Medulla oblongata (tissue), 1 donor: ENCODE data around the gene ZDHHC3.
A peak's percentile ranks its signal among the peaks of the same experiment; 100 is the strongest.

Experiments
- DNase-seq: peaks from one replicate; pipeline ENCODE4 v3.0.0-alpha.2; 2015; ENCODE audit errors: extremely low spot score

The ZDHHC3 gene

GRCh38 chr3:44976002-44976815 is at the start of gene ZDHHC3, which contains the start of gene EXOSC7:
Gene ZDHHC3 (minus strand): TSS chr3:44976174. CDS start chr3:44959436, 16,738 bp downstream.
Gene EXOSC7 (plus strand): TSS chr3:44976244. CDS start chr3:44976278, 34 bp downstream.
- DNase-seq = peak; percentile 85

- DNase-seq = peak; percentile 34
Measured at GRCh38 chr3:45024542-45025255, 48.7 kb upstream of the ZDHHC3 start.

GRCh38 chr3:45023675-45024074 is 47.7 kb upstream of the ZDHHC3 start:
- no peak for DNase-seq

- no peak for DNase-seq
Measured at GRCh38 chr3:45021524-45022297, 45.7 kb upstream of the ZDHHC3 start.

- no peak for DNase-seq
Measured at GRCh38 chr3:45020534-45020933, 44.6 kb upstream of the ZDHHC3 start.

- DNase-seq = no peak
Measured at GRCh38 chr3:45017821-45018220, 41.8 kb upstream of the ZDHHC3 start.

GRCh38 chr3:45016916-45017315 is 40.9 kb upstream of the ZDHHC3 start:
- DNase-seq = no peak

- DNase-seq = no peak
Measured at GRCh38 chr3:45012577-45012976, 36.6 kb upstream of the ZDHHC3 start.

GRCh38 chr3:45011756-45012508 is 36.0 kb upstream of the ZDHHC3 start:
- peak; percentile 65 for DNase-seq

- no peak for DNase-seq
Measured at GRCh38 chr3:45010811-45011333, 34.9 kb upstream of the ZDHHC3 start.

- no peak for DNase-seq
Measured at GRCh38 chr3:45009868-45010267, 33.9 kb upstream of the ZDHHC3 start.

- no peak for DNase-seq
Measured at GRCh38 chr3:45008117-45008516, 32.1 kb upstream of the ZDHHC3 start.

GRCh38 chr3:45007091-45007490 is 31.1 kb upstream of the ZDHHC3 start:
- DNase-seq = no peak

- DNase-seq = no peak
Measured at GRCh38 chr3:45003859-45004258, 27.9 kb upstream of the ZDHHC3 start.

- no peak for DNase-seq
Measured at GRCh38 chr3:45003406-45003805, 27.4 kb upstream of the ZDHHC3 start.

- no peak for DNase-seq
Measured at GRCh38 chr3:45002720-45003119, 26.7 kb upstream of the ZDHHC3 start.

GRCh38 chr3:45002139-45002660 is 26.2 kb upstream of the ZDHHC3 start:
- DNase-seq = no peak

GRCh38 chr3:45001738-45002137 is 25.8 kb upstream of the ZDHHC3 start:
- no peak for DNase-seq

- no peak for DNase-seq
Measured at GRCh38 chr3:45000823-45001222, 24.8 kb upstream of the ZDHHC3 start.

GRCh38 chr3:44999782-45000181 is 23.8 kb upstream of the ZDHHC3 start:
- no peak for DNase-seq

GRCh38 chr3:44996556-44996969 is 20.6 kb upstream of the ZDHHC3 start:
- DNase-seq = no peak
